Small intestine (tissue), 7 donors: Measurements from ENCODE around the gene CMSS1. TPM values are rescaled to one million over a fixed set of nuclear protein-coding genes. Genes with fewer than 3 reads are reported as not detected.

Source experiments
- DNase-seq, 2 donors: peaks; one replicate each; pipeline versions ENCODE4 v3.0.0 to v3.0.0-alpha.2; 2013
- FAIRE-seq: peaks from 2 replicates; lab custom pipeline; 2012; peaks lifted over from hg19 to GRCh38; lab: Jason Lieb, UNC
- H3K27ac ChIP-seq, 3 donors: one replicate each; pipeline ENCODE4 v1.5.1; 2013; ENCODE audit warnings: low read length in 2 of 3, mild to moderate bottlenecking in 2 of 3, control low read depth in 1 of 3, inconsistent platforms in 1 of 3, low read depth in 1 of 3, moderate library complexity in 1 of 3
- H3K27me3 ChIP-seq, 3 donors: one replicate each; pipeline ENCODE4 v1.6.1; 2013; ENCODE audit warnings: low read length in 3 of 3, inconsistent platforms in 1 of 3; ENCODE audit not compliant: control insufficient read depth in 3 of 3, insufficient read depth in 3 of 3
- H3K36me3 ChIP-seq, 3 donors: one replicate each; pipeline ENCODE4 v1.6.1; 2013; ENCODE audit warnings: low read length in 3 of 3, inconsistent platforms in 1 of 3, low read depth in 1 of 3, mild to moderate bottlenecking in 1 of 3, moderate library complexity in 1 of 3; ENCODE audit not compliant: control insufficient read depth in 3 of 3, insufficient read depth in 2 of 3
- H3K4me1 ChIP-seq, 3 donors: one replicate each; pipeline ENCODE4 v1.6.1; 2013; ENCODE audit warnings: low read length in 2 of 3, inconsistent platforms in 1 of 3, low read depth in 1 of 3, mild to moderate bottlenecking in 1 of 3, moderate library complexity in 1 of 3; ENCODE audit not compliant: control insufficient read depth in 3 of 3, insufficient read depth in 2 of 3
- H3K4me3 ChIP-seq, 3 donors: one replicate each; pipeline ENCODE4 v1.5.1; 2013; ENCODE audit warnings: low read length in 3 of 3, control low read depth in 1 of 3, inconsistent platforms in 1 of 3, low read depth in 1 of 3, mild to moderate bottlenecking in 1 of 3, moderate library complexity in 1 of 3
- H3K9me3 ChIP-seq, 2 donors: one replicate each; pipeline ENCODE4 v1.6.1; 2013; ENCODE audit warnings: low read depth in 1 of 2, low read length in 1 of 2; ENCODE audit not compliant: control insufficient read depth in 2 of 2, insufficient read depth in 1 of 2
- WGBS, 3 donors: extraction: QIAGEN DNeasy Blood & Tissue Kit; methylation state at CpG; one replicate each; pipeline ENCODE4 v1.1.7; 2013; 5-methylcytosine and 5-hydroxymethylcytosine counted together
- polyA plus RNA-seq, 4 donors: library from polyadenylated mRNA; stranded (reverse) in 3 of 4; unstranded in 1 of 4; fragments of 200-250 nt in 3 of 4; fragments of 120-200 nt in 1 of 4; gene quantifications; one replicate each; pipeline versions ENCODE4 v1.2.1 to v1.2.3, GENCODE V29; 2013
- donor health status: healthy with polysubstance abuse.
- donor health status: control.
- donor health status: control.
- donor health status: Bipolar disorder and iron deficiency.
- donor health status: healthy.

CMSS1 gene
- polyA plus RNA-seq, 4 donors = 1.6 to 24.0 (median 10.4) TPM

DNA sequence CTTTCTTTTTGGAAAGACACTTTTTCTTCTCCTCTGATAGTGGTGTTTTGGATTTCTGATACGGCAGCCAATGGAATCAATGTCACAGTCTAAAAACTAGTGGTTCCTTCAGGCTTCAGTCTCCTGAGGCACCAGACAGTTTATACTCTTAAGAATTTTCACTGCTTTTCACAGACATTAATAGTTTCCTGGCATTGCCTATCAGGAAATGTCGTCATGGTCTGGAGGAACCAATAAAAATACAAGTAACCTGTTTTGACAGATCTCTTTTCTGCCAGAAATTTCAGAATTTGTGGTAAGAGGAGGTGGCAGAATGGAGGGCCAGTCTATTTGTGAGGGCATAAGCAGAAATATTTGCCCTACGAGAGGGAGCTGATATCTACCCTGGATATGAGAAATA lies 251.8 kb downstream of the CMSS1 start:
- 82 to 87% (median 86%) methylated on average over 3 of the region's 3 CpGs for WGBS, 3 donors
- H3K4me3 ChIP-seq = no peak overlapping the region
- peaks cover 0 to 17% (median 0%) of the 10 kb centered on the region in 3 donors for H3K4me1 ChIP-seq

DNA sequence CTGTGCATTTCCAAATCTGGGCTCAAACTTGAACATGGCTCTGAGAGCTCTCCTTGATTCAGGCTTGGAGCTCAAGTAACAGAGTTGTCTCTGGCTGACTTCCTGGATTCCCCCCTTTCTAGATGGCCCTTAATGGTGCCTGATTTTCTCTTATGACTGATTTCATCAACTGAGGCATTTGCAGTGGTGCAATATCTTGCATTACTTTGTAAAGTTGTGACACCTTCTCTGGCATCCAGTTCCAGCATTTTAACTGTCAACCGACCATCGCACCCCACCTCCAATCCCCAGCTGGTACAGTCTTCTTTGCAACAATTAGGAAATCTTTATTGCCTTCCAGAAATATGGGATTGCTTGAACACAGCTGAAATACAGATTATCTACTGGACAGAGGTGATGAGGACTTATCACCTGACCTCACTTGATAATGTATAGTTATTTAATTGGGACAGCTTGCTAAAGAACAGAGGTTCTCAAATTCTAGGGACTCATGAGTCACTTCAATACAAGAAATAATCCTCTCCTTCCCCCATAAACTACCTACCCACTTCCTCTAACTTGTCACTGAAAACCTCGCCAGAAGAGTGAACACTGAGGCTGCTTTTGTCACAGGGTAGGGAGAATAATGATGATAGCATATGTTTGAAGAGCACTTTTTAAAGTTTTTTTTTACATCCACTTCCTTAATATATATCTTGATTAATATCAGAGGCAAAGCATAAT lies 254.8 kb downstream of the CMSS1 start:
- 80 to 88% (median 81%) methylated on average over 3 of the region's 3 CpGs for WGBS, 3 donors
- Histone ChIP-seq H3K9me3 (no peaks in the 10 kb centered on the region), H3K4me3 (no peak overlapping the region), H3K36me3 (no peaks in the 10 kb centered on the region), H3K27ac (no peak overlapping the region), H3K4me1 (peaks cover 0 to 28% (median 22%) of the 10 kb centered on the region in 3 donors), H3K27me3 (no peaks in the 10 kb centered on the region)
- DNase-seq = no peak
- no peak for FAIRE-seq

More for the DNA sequence above, 251.8 kb downstream of the CMSS1 start:
- Histone ChIP-seq H3K9me3 (no peaks in the 10 kb centered on the region), H3K27ac (no peak overlapping the region), H3K27me3 (no peaks in the 10 kb centered on the region), H3K36me3 (no peaks in the 10 kb centered on the region)
- FAIRE-seq (no peak), DNase-seq (no peak)

DNA sequence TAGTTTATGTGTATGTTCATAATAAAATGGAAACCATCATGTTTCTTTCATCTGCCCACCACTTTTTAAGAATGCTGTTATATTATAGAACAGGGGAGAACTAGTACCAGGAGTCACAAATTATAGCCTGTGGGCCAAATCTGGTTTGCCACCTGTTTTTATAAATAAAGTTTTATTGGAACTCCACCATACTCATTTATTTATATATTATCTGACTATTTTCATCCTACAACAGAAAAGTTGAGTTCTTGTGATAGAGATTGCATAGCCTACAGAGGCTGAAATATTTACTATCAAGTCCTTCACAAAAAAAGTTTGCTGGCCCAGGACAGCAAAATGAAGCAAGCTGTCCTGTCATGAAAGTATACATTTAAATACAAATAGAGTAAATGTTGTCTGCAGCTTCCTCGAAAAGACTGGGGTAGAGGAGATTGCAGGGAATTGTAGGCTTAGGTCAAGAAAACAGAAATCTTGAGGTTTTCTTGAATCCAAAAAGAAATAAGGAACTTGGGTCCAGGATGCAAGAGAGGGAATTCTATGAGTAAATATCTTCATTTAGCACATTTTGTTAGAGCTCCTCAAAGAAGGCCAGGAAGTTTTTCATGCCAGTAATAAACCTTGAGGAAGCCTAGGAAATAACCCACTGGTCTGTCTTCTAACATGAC lies 255.5 kb downstream of the CMSS1 start:
- peak overlapping the region in 2 of 3 donors; percentile 76 to 92 for H3K27ac ChIP-seq
- no peaks in the 10 kb centered on the region for H3K36me3 ChIP-seq
- no peaks in the 10 kb centered on the region for H3K27me3 ChIP-seq
- 71 to 97% (median 73%) methylated on average over 1 of the region's 1 CpG for WGBS, 3 donors
- peaks cover 0 to 30% (median 22%) of the 10 kb centered on the region in 3 donors for H3K4me1 ChIP-seq
- DNase-seq = no peak
- H3K4me3 ChIP-seq = no peak overlapping the region
- no peak for FAIRE-seq
- H3K9me3 ChIP-seq = no peaks in the 10 kb centered on the region

DNA sequence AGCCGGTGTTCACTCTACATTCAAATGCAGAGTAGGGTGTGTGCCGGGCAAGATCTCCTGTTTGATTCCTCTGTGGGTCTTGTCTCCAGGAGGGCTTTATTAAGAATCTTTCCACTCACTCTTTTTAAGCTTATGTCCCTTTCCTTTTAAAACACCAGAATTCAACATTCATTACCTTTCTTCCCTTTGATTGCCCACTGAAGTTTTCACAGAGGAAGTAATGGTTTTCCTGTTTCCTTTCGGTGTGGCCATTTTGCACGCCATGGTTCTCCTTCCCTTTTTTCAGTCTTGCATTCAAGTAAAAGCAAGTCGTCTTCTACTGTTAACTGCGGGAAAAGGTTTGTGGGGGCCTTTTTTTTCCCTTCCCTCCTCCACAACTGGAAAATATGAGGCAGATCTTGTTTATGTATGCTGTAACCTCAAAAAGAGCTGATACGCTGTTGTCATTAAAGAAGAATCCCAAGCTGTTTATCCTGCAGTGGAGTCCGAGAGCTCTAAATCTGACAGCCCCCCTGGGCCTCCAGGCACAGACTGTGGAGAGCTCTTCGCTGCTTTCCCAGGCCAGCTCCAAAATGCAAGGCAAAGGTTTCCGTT lies 256.1 kb downstream of the CMSS1 start:
- FAIRE-seq (no peak), DNase-seq (peak in 1 of 2 donors; percentile 41)
- Histone ChIP-seq H3K9me3 (no peaks in the 10 kb centered on the region), H3K27ac (peak overlapping the region in 2 of 3 donors; percentile 76 to 92), H3K27me3 (no peaks in the 10 kb centered on the region), H3K36me3 (no peaks in the 10 kb centered on the region), H3K4me3 (no peak overlapping the region), H3K4me1 (peaks cover 0 to 30% (median 22%) of the 10 kb centered on the region in 3 donors)
- 46 to 87% (median 73%) methylated on average over 10 of the region's 10 CpGs for WGBS, 3 donors

GRCh38 chr3:100075196-100075595 lies 257.5 kb downstream of the CMSS1 start:
- H3K36me3 ChIP-seq = no peaks in the 10 kb centered on the region
- 90 to 95% (median 94%) methylated on average over 4 of the region's 4 CpGs for WGBS, 3 donors
- H3K4me3 ChIP-seq = no peak overlapping the region
- H3K9me3 ChIP-seq = no peaks in the 10 kb centered on the region
- H3K27ac ChIP-seq = peak overlapping the region in 2 of 3 donors; percentile 37 to 58
- FAIRE-seq (no peak), DNase-seq (no peak)
- no peaks in the 10 kb centered on the region for H3K27me3 ChIP-seq
- H3K4me1 ChIP-seq = peaks cover 0 to 30% (median 22%) of the 10 kb centered on the region in 3 donors

GRCh38 chr3:100075851-100076730 lies 258.4 kb downstream of the CMSS1 start:
- no peak for FAIRE-seq
- 22 to 48% (median 38%) methylated on average over 4 of the region's 4 CpGs for WGBS, 3 donors
- H3K27ac ChIP-seq = peak overlapping the region in 2 of 3 donors; percentile 26 to 67
- H3K36me3 ChIP-seq = no peaks in the 10 kb centered on the region
- H3K4me3 ChIP-seq = peak overlapping the region in 1 of 3 donors; percentile 22
- H3K4me1 ChIP-seq = peaks cover 0 to 35% (median 27%) of the 10 kb centered on the region in 3 donors
- peak in 1 of 2 donors; percentile 58 for DNase-seq
- no peaks in the 10 kb centered on the region for H3K27me3 ChIP-seq
- no peaks in the 10 kb centered on the region for H3K9me3 ChIP-seq

DNA sequence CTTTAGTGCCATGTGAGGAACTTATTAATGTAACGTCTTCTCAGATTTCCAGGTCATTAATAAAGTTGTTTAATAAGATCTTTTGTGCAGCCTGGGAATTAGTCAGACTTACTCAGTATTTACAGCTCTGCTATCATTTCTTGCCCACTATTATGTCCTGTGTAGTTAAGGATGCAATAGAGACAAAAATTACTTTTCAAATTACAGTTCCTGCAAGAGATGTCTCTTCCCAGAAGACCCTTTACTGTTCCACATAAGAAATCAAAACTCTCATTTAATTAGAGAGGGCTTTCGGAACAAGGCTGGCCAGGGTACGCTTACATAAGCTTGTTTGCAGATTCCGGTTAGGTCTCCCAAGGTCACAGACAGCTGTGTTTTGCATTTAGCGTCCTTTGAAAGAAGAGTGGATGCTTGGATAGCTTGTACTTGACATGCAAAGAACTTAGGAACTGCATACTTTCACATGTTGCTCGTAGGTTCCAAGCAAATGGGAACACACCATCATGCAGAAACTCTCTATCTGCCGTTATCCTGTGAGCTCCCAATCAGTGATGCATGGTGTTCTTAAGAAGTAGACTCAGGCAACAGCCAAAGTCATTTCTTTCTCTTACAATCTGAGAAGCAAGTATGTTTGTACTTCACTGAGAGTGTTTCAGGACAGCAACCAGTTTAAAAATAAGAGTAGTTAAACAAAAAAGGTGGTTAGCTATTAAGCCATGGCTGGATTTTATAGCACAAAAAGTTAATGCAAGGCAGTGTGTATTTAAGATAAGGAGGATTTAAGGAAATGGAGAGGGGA lies 259.3 kb downstream of the CMSS1 start:
- peak overlapping the region in 2 of 3 donors; percentile 26 to 45 for H3K27ac ChIP-seq

More for the DNA sequence above, 259.3 kb downstream of the CMSS1 start:
- Histone ChIP-seq H3K4me3 (no peak overlapping the region), H3K9me3 (no peaks in the 10 kb centered on the region), H3K27me3 (no peaks in the 10 kb centered on the region), H3K4me1 (peaks cover 0 to 42% (median 26%) of the 10 kb centered on the region in 3 donors), H3K36me3 (no peaks in the 10 kb centered on the region)
- no peak for FAIRE-seq
- 20 to 43% (median 32%) methylated on average over 7 of the region's 7 CpGs for WGBS, 3 donors
- peak in 1 of 2 donors; percentile 52 for DNase-seq
